HPDE6-E6E7 (cell line): ENCODE measurements around the gene ZSWIM1.
"Not testable (repeated sequence)": the region's sequence is repeated elsewhere in the genome, so short reads cannot be mapped to it uniquely, and the experiment has no call there.

Experiments
- DNase-seq: peaks from one replicate; pipeline ENCODE4 v3.0.0; 2011; ENCODE audit warnings: missing footprints; ENCODE audit errors: extremely low spot score

The ZSWIM1 gene

GRCh38 chr20:45927071-45927878 lies 46.2 kb downstream of the ZSWIM1 start:
- DNase-seq = no peak

- DNase-seq = not testable (repeated sequence)
Measured at GRCh38 chr20:45931680-45932079, 50.7 kb downstream of the ZSWIM1 start.

GRCh38 chr20:45933266-45934045 lies 52.4 kb downstream of the ZSWIM1 start:
- peak; percentile 97 for DNase-seq

GRCh38 chr20:45934046-45934585 lies 53.1 kb downstream of the ZSWIM1 start:
- no peak for DNase-seq
